ENCODE results near the gene CCDC18. TPM values are rescaled to one million over a fixed set of nuclear protein-coding genes. Genes with fewer than 3 reads are reported as not detected.

Gene CCDC18
- total RNA-seq, 2 experiments from 2014 or later, result 5.4 to 7.0 TPM

GRCh38 chr1:93317207-93317606, 136.7 kb downstream of the CCDC18 start:
- Histone ChIP-seq H3K36me3 (ENCODE audit: insufficient read depth, low read length) (peaks cover 2% of the 10 kb centered on the region), H3K9me3 (ENCODE audit: control insufficient read depth in 1 of 2, insufficient read depth in 1 of 2, low read length in 2 of 2) (no peaks in the 10 kb centered on the region), H3K27me3 (ENCODE audit: control insufficient read depth in 1 of 2, insufficient read depth in 2 of 2, low read length in 2 of 2) (no peaks in the 10 kb centered on the region), H3K27ac (ENCODE audit: low read depth in 1 of 2, low read length in 2 of 2) (no peak overlapping the region), H3K4me1 (ENCODE audit: insufficient read depth, low read length) (no peaks in the 10 kb centered on the region), H3K4me3 (ENCODE audit: low read length) (no peak overlapping the region)
- ATAC-seq (ENCODE audit: poor library complexity), result no peak
- CTCF ChIA-PET, result interaction anchor here (1.3 kb wide), 1 partner anchor 12 kb away, joined by 3 read pairs; no protein-coding TSS in a partner anchor
- Mint-ChIP-seq H3K4me3 (no peak overlapping the region), H3K27me3 (no peaks in the 10 kb centered on the region), H3K4me1 (ENCODE audit: low read depth) (no peaks in the 10 kb centered on the region), H3K9me3 (no peaks in the 10 kb centered on the region), H3K27ac (no peak overlapping the region), H3K36me3 (ENCODE audit: low read depth) (peaks cover 27% of the 10 kb centered on the region)
- no peak for TF ChIP-seq CTCF (IDR thresholded peaks at IDR 0.05)
- DNase-seq, result peak in 2 of 14 experiments; percentile 18 to 33
- intact Hi-C loops (cut with DNase I, micrococcal nuclease), result no loop called here
- POLR2A ChIA-PET, result interaction anchor here (0.9 kb wide), 1 partner anchor 12 kb away, joined by 3 read pairs; no protein-coding TSS in a partner anchor

- ATAC-seq (ENCODE audit: poor library complexity) (no peak), DNase-seq (no peak)
- intact Hi-C loops (cut with DNase I, micrococcal nuclease), result no loop called here
- ChIA-PET CTCF (interaction anchor here (1.3 kb wide), 1 partner anchor 13 kb away, joined by 3 read pairs; no protein-coding TSS in a partner anchor), POLR2A (no interaction called here)
- Histone ChIP-seq H3K27ac (ENCODE audit: low read depth in 1 of 2, low read length in 2 of 2) (no peak overlapping the region), H3K36me3 (ENCODE audit: insufficient read depth, low read length) (peaks cover 2% of the 10 kb centered on the region), H3K4me3 (ENCODE audit: low read length) (no peak overlapping the region), H3K27me3 (ENCODE audit: control insufficient read depth in 1 of 2, insufficient read depth in 2 of 2, low read length in 2 of 2) (no peaks in the 10 kb centered on the region), H3K4me1 (ENCODE audit: insufficient read depth, low read length) (no peaks in the 10 kb centered on the region), H3K9me3 (ENCODE audit: control insufficient read depth in 1 of 2, insufficient read depth in 1 of 2, low read length in 2 of 2) (no peaks in the 10 kb centered on the region)
- no peak for TF ChIP-seq CTCF (IDR thresholded peaks at IDR 0.05)
- H3K27me3 Mint-ChIP-seq, result no peaks in the 10 kb centered on the region
- no peak overlapping the region for H3K4me3 Mint-ChIP-seq
- H3K27ac Mint-ChIP-seq, result no peak overlapping the region
- H3K4me1 Mint-ChIP-seq (ENCODE audit: low read depth), result no peaks in the 10 kb centered on the region
- peaks cover 24% of the 10 kb centered on the region for H3K36me3 Mint-ChIP-seq (ENCODE audit: low read depth)
- H3K9me3 Mint-ChIP-seq, result no peaks in the 10 kb centered on the region
Measured at GRCh38 chr1:93317943-93318342, 137.4 kb downstream of the CCDC18 start.

- TF ChIP-seq CTCF (IDR thresholded peaks at IDR 0.05), result no peak
- Mint-ChIP-seq H3K4me3 (no peak overlapping the region), H3K27me3 (no peaks in the 10 kb centered on the region), H3K36me3 (ENCODE audit: low read depth) (peaks cover 29% of the 10 kb centered on the region), H3K27ac (no peak overlapping the region), H3K9me3 (no peaks in the 10 kb centered on the region), H3K4me1 (ENCODE audit: low read depth) (no peaks in the 10 kb centered on the region)
- H3K9me3 ChIP-seq (ENCODE audit: control insufficient read depth in 1 of 2, insufficient read depth in 1 of 2, low read length in 2 of 2), result no peaks in the 10 kb centered on the region
- intact Hi-C loops (cut with DNase I, micrococcal nuclease), result no loop called here
- ATAC-seq (ENCODE audit: poor library complexity), result no peak
- H3K27me3 ChIP-seq (ENCODE audit: control insufficient read depth in 1 of 2, insufficient read depth in 2 of 2, low read length in 2 of 2), result no peaks in the 10 kb centered on the region
- no peaks in the 10 kb centered on the region for H3K4me1 ChIP-seq (ENCODE audit: insufficient read depth, low read length)
- no peak overlapping the region for H3K4me3 ChIP-seq (ENCODE audit: low read length)
- no peak for DNase-seq
- ChIA-PET CTCF (no interaction called here), POLR2A (no interaction called here)
- H3K27ac ChIP-seq (ENCODE audit: low read depth in 1 of 2, low read length in 2 of 2), result no peak overlapping the region
- H3K36me3 ChIP-seq (ENCODE audit: insufficient read depth, low read length), result peaks cover 2% of the 10 kb centered on the region
Measured at GRCh38 chr1:93321720-93322119, 141.2 kb downstream of the CCDC18 start.

All from CD4-positive, alpha-beta T cell (primary cell).